HuH-7 (cell line): ENCODE data around the gene CSNK1G2.

ENCODE experiments used
- DNase-seq: peaks from one replicate; pipeline ENCODE4 v3.0.0; 2011; ENCODE audit warnings: low spot score

CSNK1G2 gene

GRCh38 chr19:1918975-1919374 lies 22.0 kb upstream of the CSNK1G2 start:
- no peak for DNase-seq

- DNase-seq: no peak
These were observed 20.3 kb upstream of the CSNK1G2 start for GRCh38 chr19:1920644-1921043.

- no peak for DNase-seq
These were observed 19.6 kb upstream of the CSNK1G2 start for GRCh38 chr19:1921326-1921725.

GRCh38 chr19:1921825-1922224 lies 19.1 kb upstream of the CSNK1G2 start:
- no peak for DNase-seq

- no peak for DNase-seq
These were observed 18.2 kb upstream of the CSNK1G2 start for GRCh38 chr19:1922803-1923202.

- no peak for DNase-seq
These were observed 17.7 kb upstream of the CSNK1G2 start for GRCh38 chr19:1923319-1923718.

- DNase-seq: no peak
These were observed 16.5 kb upstream of the CSNK1G2 start for GRCh38 chr19:1924320-1924961.

GRCh38 chr19:1925544-1925943 lies 15.4 kb upstream of the CSNK1G2 start:
- DNase-seq: no peak

GRCh38 chr19:1929021-1929742 lies 11.8 kb upstream of the CSNK1G2 start:
- peak; percentile 85 for DNase-seq

GRCh38 chr19:1931445-1931844 lies 9.5 kb upstream of the CSNK1G2 start:
- DNase-seq: no peak

- no peak for DNase-seq
These were observed 8.6 kb upstream of the CSNK1G2 start for GRCh38 chr19:1932395-1932794.

GRCh38 chr19:1933244-1933643 lies 7.7 kb upstream of the CSNK1G2 start:
- no peak for DNase-seq

GRCh38 chr19:1933942-1934341 lies 7.0 kb upstream of the CSNK1G2 start:
- no peak for DNase-seq

GRCh38 chr19:1935484-1936208 lies 5.3 kb upstream of the CSNK1G2 start:
- DNase-seq: no peak

- DNase-seq: no peak
These were observed 4.5 kb upstream of the CSNK1G2 start for GRCh38 chr19:1936430-1936829.

- no peak for DNase-seq
These were observed 3.9 kb upstream of the CSNK1G2 start for GRCh38 chr19:1936916-1937610.

- DNase-seq: no peak
These were observed 2.9 kb upstream of the CSNK1G2 start for GRCh38 chr19:1938071-1938470.

- DNase-seq: peak; percentile 86
These were observed 1.3 kb downstream of the CSNK1G2 start for GRCh38 chr19:1942078-1942933.

- no peak for DNase-seq
These were observed 2.1 kb downstream of the CSNK1G2 start for GRCh38 chr19:1942934-1943555.

GRCh38 chr19:1943661-1944087 lies 2.7 kb downstream of the CSNK1G2 start:
- DNase-seq: no peak
